K562 (cell line): Measurements from ENCODE around the gene NEB. TPM values are rescaled to one million over a fixed set of nuclear protein-coding genes. Genes with fewer than 3 reads are reported as not detected.

ENCODE experiments used
- ATAC-seq: fragments of 200-7000 bp; cut with Tn5 transposase; 3 replicates; pipeline ENCODE4 v1.9.1; 2020; ENCODE audit warnings: moderate library complexity
- BruUV-seq: library from RNA; stranded (reverse); fragments of 400-500 nt; replicated peaks from 2 replicates; lab custom pipeline; 2021; lab: Mats Ljungman, UMichigan
- CTCF ChIA-PET: fragments of 300-600 bp; formaldehyde crosslinking; extraction: SDS; loops from one replicate; lab custom pipeline; 2021; ENCODE audit warnings: low intra/inter-chr PET ratio; lab: Yijun Ruan, JAX
- POLR2A ChIA-PET: fragments of 300-600, 350-650 bp; sonication (Branson Sonifier 250); formaldehyde crosslinking; extraction: SDS; loops from one replicate; lab custom pipeline; 2021; ENCODE audit warnings: antibody characterized with exemption, inconsistent platforms; lab: Yijun Ruan, JAX
- DNase-seq, 4 experiments: peaks; one replicate each; pipeline versions ENCODE4 v3.0.0 to v3.0.0-alpha.2; 2011 to 2018; ENCODE audit warnings: low spot score in 3 of 4, mixed read lengths in 3 of 4; ENCODE audit errors: extremely low read depth in 1 of 4
- FAIRE-seq: peaks from 2 replicates; lab custom pipeline; 2011; peaks lifted over from hg19 to GRCh38; lab: Jason Lieb, UNC
- H2AFZ ChIP-seq: 2 replicates; pipeline ENCODE4 v1.6.0; 2011; ENCODE audit warnings: low read depth, low read length, control low read depth, inconsistent platforms
- H3K27ac ChIP-seq: fragments of 200-600 bp; 3 replicates; pipeline ENCODE4 v1.8.0; 2011; ENCODE audit warnings: low read depth, mild to moderate bottlenecking, control low read depth, inconsistent platforms, low read length, moderate library complexity, mixed read lengths; ENCODE audit errors: extremely low read depth
- H3K27me3 ChIP-seq, 2 experiments: fragments of 300-600 bp in 1 of 2; 2 replicates in 1 of 2; 3 replicates in 1 of 2; pipeline versions ENCODE4 v1.6.0 to v1.8.0; 2011; ENCODE audit warnings: inconsistent platforms in 2 of 2, low read length in 2 of 2, mild to moderate bottlenecking in 1 of 2, mixed read lengths in 1 of 2, moderate library complexity in 1 of 2; ENCODE audit not compliant: control insufficient read depth in 2 of 2, insufficient read depth in 2 of 2
- H3K36me3 ChIP-seq: fragments of 300-600 bp; 3 replicates; pipeline ENCODE4 v1.8.0; 2011; ENCODE audit warnings: mild to moderate bottlenecking, low read length, inconsistent platforms; ENCODE audit not compliant: control insufficient read depth, insufficient read depth
- H3K4me1 ChIP-seq, 2 experiments: fragments of 200-600 bp in 1 of 2; replicated peaks in 1 of 2; 2 replicates in 1 of 2; 3 replicates in 1 of 2; pipeline versions ENCODE4 v1.5.1 to v1.8.0; 2011; ENCODE audit warnings: inconsistent platforms in 2 of 2, low read length in 2 of 2, mild to moderate bottlenecking in 1 of 2, mixed read lengths in 1 of 2, moderate library complexity in 1 of 2; ENCODE audit not compliant: control insufficient read depth in 2 of 2, insufficient read depth in 2 of 2
- H3K4me2 ChIP-seq: 2 replicates; pipeline ENCODE4 v1.6.1; 2011; ENCODE audit warnings: low read length, control low read depth, inconsistent platforms, mixed read lengths; ENCODE audit not compliant: insufficient read depth
- H3K4me3 ChIP-seq: fragments of 200-600 bp; sonication (generic), shearing (Covaris generic); 2 replicates; pipeline ENCODE4 v1.5.1; 2016; ENCODE audit warnings: control low read depth, inconsistent platforms
- H3K79me2 ChIP-seq: fragments of 200-600 bp; 3 replicates; pipeline ENCODE4 v1.8.0; 2011; ENCODE audit warnings: low read length, inconsistent platforms; ENCODE audit not compliant: control insufficient read depth, insufficient read depth
- H3K9ac ChIP-seq, 2 experiments: 2 replicates each; pipeline versions ENCODE4 v1.6.0 to v1.6.1; 2011; ENCODE audit warnings: low read depth in 2 of 2, low read length in 2 of 2, control low read depth in 1 of 2, inconsistent platforms in 1 of 2, mild to moderate bottlenecking in 1 of 2, mixed read lengths in 1 of 2; ENCODE audit not compliant: insufficient read depth in 1 of 2
- H3K9me1 ChIP-seq: one replicate; pipeline ENCODE4 v1.6.0; 2011; ENCODE audit warnings: inconsistent platforms, mild to moderate bottlenecking, low read length, moderate library complexity; ENCODE audit not compliant: control insufficient read depth, insufficient read depth
- H3K9me3 ChIP-seq: replicated peaks from 2 replicates; pipeline ENCODE4 v1.5.1; 2011; ENCODE audit warnings: low read depth, low read length, inconsistent platforms; ENCODE audit not compliant: control insufficient read depth, insufficient read depth
- H4K20me1 ChIP-seq: replicated peaks from 2 replicates; pipeline ENCODE4 v1.6.1; 2011; ENCODE audit warnings: low read length, inconsistent platforms, mixed read lengths; ENCODE audit not compliant: control insufficient read depth, insufficient read depth
- BHLHE40 ChIP-seq: IDR thresholded peaks from 2 replicates; pipeline ENCODE4 v1.6.1; 2011; ENCODE audit warnings: low read length, improper control_type of control experiment
- CBX1 ChIP-seq: sonication (generic); IDR thresholded peaks from 2 replicates; pipeline ENCODE4 v1.6.1; 2016; ENCODE audit warnings: antibody characterized with exemption, low read depth, mild to moderate bottlenecking
- CREBBP ChIP-seq: IDR thresholded peaks from one replicate; pipeline ENCODE4 v1.6.1; 2012; ENCODE audit warnings: low read depth, mild to moderate bottlenecking, control low read depth, inconsistent platforms, low read length
- DPF2 ChIP-seq: fragments of 450-650 bp; IDR thresholded peaks from 2 replicates; pipeline ENCODE4 v1.6.1; 2016
- FOXA3 ChIP-seq, 2 experiments: fragments of 450-650 bp in 1 of 2; sonication (generic) in 1 of 2; formaldehyde crosslinking; IDR thresholded peaks in 1 of 2; conservative IDR thresholded peaks in 1 of 2; 2 replicates each; pipeline versions ENCODE4 v1.4.0 to v1.8.0; 2020 to 2022; ENCODE audit warnings: mild to moderate bottlenecking in 2 of 2, missing genetic modification reagents in 1 of 2
- HNRNPK ChIP-seq: fragments of 200-400 bp; formaldehyde crosslinking; IDR thresholded peaks from one replicate; pipeline ENCODE4 v1.6.1; 2018; ENCODE audit warnings: mild to moderate bottlenecking, low read depth, low read length; ENCODE audit not compliant: poor library complexity, severe bottlenecking
- HSF4 ChIP-seq: fragments of 250-450 bp; sonication (Bioruptor Pico); IDR thresholded peaks from 2 replicates; pipeline ENCODE4 v2.1.2; 2022; ENCODE audit warnings: mild to moderate bottlenecking, moderate library complexity, borderline replicate concordance
- KAT8 ChIP-seq: fragments of 450-650 bp; IDR thresholded peaks from 2 replicates; pipeline ENCODE4 v1.6.1; 2016; ENCODE audit warnings: low read depth, mild to moderate bottlenecking
- KLF1 ChIP-seq: fragments of 450-650 bp; IDR thresholded peaks from 2 replicates; pipeline ENCODE4 v1.6.1; 2016; ENCODE audit warnings: missing genetic modification characterization, missing compliant biosample characterization
- KLF10 ChIP-seq: fragments of 250-450 bp; sonication (Bioruptor Pico); IDR thresholded peaks from 2 replicates; pipeline ENCODE4 v1.6.1; 2021; ENCODE audit warnings: matching md5 sums
- MYBL2 ChIP-seq, 2 experiments: fragments of 450-650 bp in 1 of 2; sonication (generic) in 1 of 2; formaldehyde crosslinking in 1 of 2; IDR thresholded peaks; 2 replicates each; pipeline versions ENCODE4 v1.6.1 to v1.8.1; 2017 to 2022; ENCODE audit warnings: borderline replicate concordance in 1 of 2, inconsistent platforms in 1 of 2, low read depth in 1 of 2, mild to moderate bottlenecking in 1 of 2, missing genetic modification reagents in 1 of 2, moderate library complexity in 1 of 2
- NFYB ChIP-seq: IDR thresholded peaks from 2 replicates; pipeline ENCODE4 v1.6.1; 2011; ENCODE audit warnings: mild to moderate bottlenecking, moderate library complexity; ENCODE audit not compliant: insufficient read length; ENCODE audit errors: extremely low read depth
- SAFB ChIP-seq: fragments of 200-400 bp; formaldehyde crosslinking; IDR thresholded peaks from 2 replicates; pipeline ENCODE4 v1.6.1; 2017; ENCODE audit warnings: low read depth, low read length, borderline replicate concordance
- TAL1 ChIP-seq: fragments of 450-650 bp; IDR thresholded peaks from 2 replicates; pipeline ENCODE4 v1.6.1; 2016; ENCODE audit warnings: mild to moderate bottlenecking
- TRIM28 ChIP-seq: fragments of 450-650 bp; IDR thresholded peaks from 2 replicates; pipeline ENCODE4 v1.6.1; 2017
- U2AF1 ChIP-seq: fragments of 200-400 bp; formaldehyde crosslinking; optimal IDR thresholded peaks from 2 replicates; pipeline ENCODE3; 2017; ENCODE audit warnings: mild to moderate bottlenecking, low read depth, low read length, moderate library complexity
- ZBTB1 ChIP-seq: sonication (generic); formaldehyde crosslinking; IDR thresholded peaks from 2 replicates; pipeline ENCODE4 v1.8.1; 2023; ENCODE audit warnings: missing genetic modification reagents, low read depth, mild to moderate bottlenecking, borderline replicate concordance
- WGBS: fragments of 100-300 bp; shearing (Covaris generic); methylation state at CpG from one replicate; pipeline ENCODE4 v1.1.6; 2016; ENCODE audit warnings: low coverage, mixed read lengths; ENCODE audit not compliant: insufficient coverage; ENCODE audit errors: missing lambda C conversion rate; 5-methylcytosine and 5-hydroxymethylcytosine counted together
- in situ Hi-C: fragments of 300-500 bp; cut with MboI; formaldehyde crosslinking; loops from 4 replicates; pipeline ENCODE4 v1.15.0; 2018; ENCODE audit warnings: inconsistent platforms, mixed read lengths
- intact Hi-C: fragments of 100-400 bp; cut with micrococcal nuclease; formaldehyde crosslinking; loops from 2 replicates; pipeline ENCODE4 v1.14.2; 2022
- polyA plus RNA-seq, 8 experiments: library from polyadenylated mRNA; depleted of rRNA in 4 of 8; stranded (reverse) in 5 of 8; unstranded in 3 of 8; fragments of >200 nt; fragmentation: Nextera tagmentation in 2 of 8; fragmentation: Illumina TruSeq in 1 of 8; extraction: Ambion mirVana in 2 of 8; extraction: Trizol in 1 of 8; gene quantifications; 2 replicates each; pipeline versions ENCODE4 v1.2.1 to v1.2.3, GENCODE V29; 2011 to 2014; ENCODE audit warnings: inconsistent platforms in 1 of 8, missing spikeins in 1 of 8
- total RNA-seq, 7 experiments: library from RNA; depleted of rRNA in 6 of 7; stranded (reverse); fragments of >200 nt in 6 of 7; fragmentation: Illumina TruSeq in 2 of 7; extraction: Trizol in 2 of 7; gene quantifications; 2 replicates each; pipeline versions ENCODE4 v1.2.1 to v1.2.3, GENCODE V29; 2011 to 2021; ENCODE audit warnings: low replicate concordance in 1 of 7
- TF ChIP-seq, protein P1 (sequence below): fragments of 250-450 bp; sonication (Bioruptor Pico); IDR thresholded peaks from 2 replicates; pipeline ENCODE4 v1.8.0; 2021; ENCODE audit warnings: moderate library complexity, mild to moderate bottlenecking, inconsistent platforms
- TF ChIP-seq, protein P2 (sequence below), 2 experiments: IDR thresholded peaks; 2 replicates each; pipeline ENCODE4 v1.6.1; 2011; ENCODE audit warnings: borderline replicate concordance in 1 of 2, control low read depth in 1 of 2, low read depth in 1 of 2, low read length in 1 of 2, mild to moderate bottlenecking in 1 of 2, mixed read lengths in 1 of 2, moderate library complexity in 1 of 2; ENCODE audit not compliant: insufficient read depth in 1 of 2, insufficient read length in 1 of 2, poor library complexity in 1 of 2, severe bottlenecking in 1 of 2; ENCODE audit errors: extremely low read depth in 1 of 2
- TF ChIP-seq, protein P3 (sequence below): fragments of 250-450 bp; sonication (Bioruptor Pico); IDR thresholded peaks from 2 replicates; pipeline ENCODE4 v1.9.0; 2021; ENCODE audit warnings: mild to moderate bottlenecking, inconsistent platforms

Gene NEB
- total and polyA plus RNA-seq, 9 of the 15 experiments (the other 6 are each of a cell fraction or from before 2014, with no cell fraction given), result 1.7 to 3.8 (median 2.9) TPM

DNA sequence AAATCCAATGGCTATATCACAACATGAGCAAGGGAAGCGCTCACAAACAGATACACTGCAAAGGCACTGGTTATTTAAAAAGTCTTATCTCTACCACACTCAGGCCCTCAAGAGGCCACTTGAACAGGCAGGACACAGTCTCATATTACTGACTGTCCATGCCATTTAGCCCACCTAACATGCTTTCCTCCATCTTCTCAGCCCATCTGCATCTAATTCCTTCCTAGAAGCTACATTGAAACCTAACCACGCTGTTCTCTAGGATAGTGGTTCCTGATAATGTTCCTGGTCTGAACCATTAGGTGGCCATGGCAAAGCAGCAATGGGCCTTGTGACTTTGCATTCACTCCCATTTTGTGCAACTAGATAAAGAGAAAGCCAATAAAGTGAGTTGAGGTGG is 22.5 kb upstream of the NEB start:
- ATAC-seq (peak; percentile 74), FAIRE-seq (no peak), DNase-seq (peak in 3 of 4 experiments; percentile 24 to 65 (median 61))
- Histone ChIP-seq H3K9me3 (no peaks in the 10 kb centered on the region), H3K4me1 (peaks cover 13 to 43% of the 10 kb centered on the region in 2 experiments), H3K4me2 (peak overlapping the region; percentile 4), H3K9ac (0 out of 4 replicates have a peak overlapping the region, but pooled peaks of 1 of the 2 experiments have one; percentile 1), H4K20me1 (no peaks in the 10 kb centered on the region), H3K27ac (no peak overlapping the region; the same call in 2 of the 3 replicates), H3K9me1 (no peaks in the 10 kb centered on the region), H2AFZ (peak overlapping the region; percentile 69), H3K36me3 (no peaks in the 10 kb centered on the region), H3K79me2 (no peaks in the 10 kb centered on the region), H3K27me3 (no peaks in the 10 kb centered on the region), H3K4me3 (no peak overlapping the region)
- 8% methylated on average over 2 of the region's 2 CpGs for WGBS
- BruUV-seq, result no TSS peak
- in situ Hi-C loops (no loop called here), intact Hi-C loops (no loop called here)
- POLR2A ChIA-PET, result interaction anchor here (0.6 to 2.1 kb wide), 4 partner anchors 9 to 105 kb away, joined by 3 to 16 read pairs (median 5); no protein-coding TSS in a partner anchor
- CTCF ChIA-PET, result no interaction called here
- TF ChIP-seq U2AF1, result no peak
- no peak for TF ChIP-seq NFYB
- peak; percentile 80; the same call in 1 of the 2 replicates for TF ChIP-seq HSF4 (CRISPR knock-in tag)
- TF ChIP-seq, protein P1, sequence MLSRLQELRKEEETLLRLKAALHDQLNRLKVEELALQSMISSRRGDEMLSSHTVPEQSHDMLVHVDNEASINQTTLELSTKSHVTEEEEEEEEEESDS (CRISPR knock-in tag), result no peak
- TF ChIP-seq MYBL2 (IDR thresholded peaks at IDR 0.05; ENCODE audit: low read depth), result no peak
- no peak for TF ChIP-seq MYBL2 (CRISPR knock-in tag; IDR thresholded peaks at IDR 0.05; ENCODE audit: borderline replicate concordance)
- TF ChIP-seq KAT8, result no peak
- no peak for TF ChIP-seq KLF1 (tag)
- 0 out of 2 replicates have a peak, but pooled peaks have one; percentile 11 for TF ChIP-seq TAL1
- TF ChIP-seq HNRNPK, result no peak
- TF ChIP-seq CBX1, result no peak
- TF ChIP-seq ZBTB1, result no peak
- TF ChIP-seq TRIM28, result no peak
- TF ChIP-seq, protein P2, sequence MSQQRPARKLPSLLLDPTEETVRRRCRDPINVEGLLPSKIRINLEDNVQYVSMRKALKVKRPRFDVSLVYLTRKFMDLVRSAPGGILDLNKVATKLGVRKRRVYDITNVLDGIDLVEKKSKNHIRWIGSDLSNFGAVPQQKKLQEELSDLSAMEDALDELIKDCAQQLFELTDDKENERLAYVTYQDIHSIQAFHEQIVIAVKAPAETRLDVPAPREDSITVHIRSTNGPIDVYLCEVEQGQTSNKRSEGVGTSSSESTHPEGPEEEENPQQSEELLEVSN (IDR thresholded peaks at IDR 0.05; ENCODE audit: borderline replicate concordance in 1 of 2, extremely low read depth in 1 of 2, insufficient read depth in 1 of 2, insufficient read length in 1 of 2, low read depth in 1 of 2, low read length in 1 of 2, poor library complexity in 1 of 2, severe bottlenecking in 1 of 2), result no peak
- no peak for TF ChIP-seq KLF10 (CRISPR knock-in tag)
- peak; percentile 66 for TF ChIP-seq DPF2
- no peak for TF ChIP-seq FOXA3 (CRISPR knock-in tag; conservative IDR thresholded peaks at IDR 0.05 in 1 of 2, IDR thresholded peaks at IDR 0.05 in 1 of 2)
- TF ChIP-seq CREBBP, result no peak
- TF ChIP-seq SAFB, result no peak
- TF ChIP-seq, protein P3, sequence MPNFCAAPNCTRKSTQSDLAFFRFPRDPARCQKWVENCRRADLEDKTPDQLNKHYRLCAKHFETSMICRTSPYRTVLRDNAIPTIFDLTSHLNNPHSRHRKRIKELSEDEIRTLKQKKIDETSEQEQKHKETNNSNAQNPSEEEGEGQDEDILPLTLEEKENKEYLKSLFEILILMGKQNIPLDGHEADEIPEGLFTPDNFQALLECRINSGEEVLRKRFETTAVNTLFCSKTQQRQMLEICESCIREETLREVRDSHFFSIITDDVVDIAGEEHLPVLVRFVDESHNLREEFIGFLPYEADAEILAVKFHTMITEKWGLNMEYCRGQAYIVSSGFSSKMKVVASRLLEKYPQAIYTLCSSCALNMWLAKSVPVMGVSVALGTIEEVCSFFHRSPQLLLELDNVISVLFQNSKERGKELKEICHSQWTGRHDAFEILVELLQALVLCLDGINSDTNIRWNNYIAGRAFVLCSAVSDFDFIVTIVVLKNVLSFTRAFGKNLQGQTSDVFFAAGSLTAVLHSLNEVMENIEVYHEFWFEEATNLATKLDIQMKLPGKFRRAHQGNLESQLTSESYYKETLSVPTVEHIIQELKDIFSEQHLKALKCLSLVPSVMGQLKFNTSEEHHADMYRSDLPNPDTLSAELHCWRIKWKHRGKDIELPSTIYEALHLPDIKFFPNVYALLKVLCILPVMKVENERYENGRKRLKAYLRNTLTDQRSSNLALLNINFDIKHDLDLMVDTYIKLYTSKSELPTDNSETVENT (CRISPR knock-in tag), result no peak
- no peak for TF ChIP-seq BHLHE40
